Renal cortex interstitium (tissue), 11 donors: Measurements from ENCODE around the gene SUPT20HL1. TPM values are rescaled to one million over a fixed set of nuclear protein-coding genes. Genes with fewer than 3 reads are reported as not detected.

ENCODE experiments used
- DNase-seq, 11 donors: peaks; one replicate each; pipeline ENCODE4 v3.0.0-alpha.2; 2013; ENCODE audit warnings: low read depth in 9 of 11, low spot score in 4 of 11; ENCODE audit errors: extremely low read depth in 1 of 11
- polyA plus RNA-seq, 3 donors: library from polyadenylated mRNA; unstranded; fragments of 120-200 nt; gene quantifications; one replicate each; pipeline ENCODE4 v1.2.1, GENCODE V29; 2013; ENCODE audit not compliant: insufficient read length in 3 of 3

Gene SUPT20HL1
- polyA plus RNA-seq, 3 donors: not detected

DNA sequence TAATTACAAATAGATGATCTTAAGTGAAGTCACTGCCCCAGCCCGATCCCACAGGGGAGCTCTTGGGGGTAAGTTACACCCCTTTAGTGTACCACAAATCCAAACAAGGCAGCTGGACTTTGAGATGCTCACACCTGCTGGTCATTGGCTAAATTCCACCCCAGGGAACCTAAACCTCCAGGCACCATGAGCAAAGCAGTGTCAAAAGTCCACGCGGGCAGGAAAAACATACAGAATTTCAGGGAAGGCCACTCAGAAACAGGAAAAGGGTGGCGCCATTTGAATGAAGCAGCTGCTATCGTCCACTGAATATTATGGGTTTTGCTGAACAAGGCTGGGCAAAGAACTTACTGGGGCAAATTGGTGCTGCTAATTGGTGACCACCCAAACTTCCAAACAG, 30.9 kb downstream of the SUPT20HL1 start:
- no peak for DNase-seq

- DNase-seq: no peak
Measured at GRCh38 chrX:24391843-24392242, 31.4 kb downstream of the SUPT20HL1 start.

DNA sequence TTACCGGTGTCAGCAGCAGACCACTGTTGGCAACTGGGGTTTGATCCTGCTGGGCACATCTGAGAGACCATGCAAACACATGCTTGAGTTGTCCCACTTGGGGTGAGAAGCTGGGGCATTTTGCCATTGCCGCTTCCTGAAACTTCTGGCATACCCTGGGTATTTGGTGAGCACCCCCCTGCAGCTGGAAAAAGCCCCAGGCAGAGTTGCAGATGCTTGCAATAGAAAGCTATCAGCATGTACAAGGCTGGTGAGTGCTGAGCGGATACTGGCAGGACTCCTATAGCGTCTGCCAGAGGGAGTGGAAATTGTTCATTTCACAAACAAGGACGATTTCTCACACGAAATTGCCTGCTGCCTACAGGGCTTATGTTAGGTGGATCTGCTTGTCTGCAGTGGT, 32.3 kb downstream of the SUPT20HL1 start:
- DNase-seq: no peak

DNA sequence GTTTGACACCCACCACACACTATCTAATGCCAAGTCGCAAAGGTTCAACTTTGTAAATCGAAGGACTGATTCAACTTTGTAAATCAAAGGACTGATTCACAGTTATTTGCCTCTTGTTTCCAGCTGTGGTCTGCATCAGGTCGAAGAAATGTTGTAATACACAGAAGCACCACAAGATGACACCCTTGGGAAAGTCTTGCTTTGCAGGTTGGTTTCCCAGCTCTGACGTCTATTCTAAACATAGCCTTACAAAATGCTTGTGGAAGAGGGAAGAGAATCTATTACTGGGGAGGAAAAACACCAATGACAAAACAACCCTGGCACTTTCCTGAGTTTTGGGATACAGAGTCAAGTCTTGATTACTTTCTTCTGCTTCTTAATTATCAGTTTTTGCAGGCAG, 35.3 kb downstream of the SUPT20HL1 start:
- peak in 10 of 11 donors; percentile 33 to 64 (median 49) for DNase-seq

DNA sequence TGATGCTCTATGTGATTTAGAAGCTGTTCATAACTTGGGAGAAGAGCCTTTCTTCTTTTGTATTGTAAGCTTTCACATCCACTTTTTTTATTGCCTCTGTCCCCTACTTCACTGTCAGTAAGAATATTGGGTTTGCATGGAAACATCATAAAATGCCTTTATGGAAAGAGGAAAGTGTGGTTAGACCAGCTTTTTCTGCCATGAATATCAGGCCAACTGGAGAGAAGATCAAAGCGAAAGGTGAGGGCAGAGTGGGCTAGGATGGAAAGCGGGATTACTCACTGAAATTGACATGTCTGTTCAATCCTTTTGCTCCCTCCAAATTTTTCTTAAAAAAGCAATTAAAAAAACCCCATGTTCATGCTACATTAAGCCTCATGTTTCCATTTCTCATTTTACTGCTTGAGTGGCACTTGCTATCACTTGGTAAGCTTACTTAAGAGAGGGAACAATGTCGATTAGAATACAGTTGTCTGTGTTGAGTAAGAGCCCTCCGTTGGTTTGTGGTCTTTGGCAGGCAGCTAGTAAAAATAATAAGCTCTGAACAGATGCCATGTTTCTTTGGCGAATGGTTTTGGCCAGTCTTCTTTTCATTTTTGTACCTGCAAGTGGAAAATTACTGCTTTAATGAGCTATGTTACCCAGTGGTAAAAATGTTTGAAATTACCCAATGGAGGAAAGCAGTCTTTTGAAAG, 35.9 kb downstream of the SUPT20HL1 start:
- DNase-seq: no peak

DNA sequence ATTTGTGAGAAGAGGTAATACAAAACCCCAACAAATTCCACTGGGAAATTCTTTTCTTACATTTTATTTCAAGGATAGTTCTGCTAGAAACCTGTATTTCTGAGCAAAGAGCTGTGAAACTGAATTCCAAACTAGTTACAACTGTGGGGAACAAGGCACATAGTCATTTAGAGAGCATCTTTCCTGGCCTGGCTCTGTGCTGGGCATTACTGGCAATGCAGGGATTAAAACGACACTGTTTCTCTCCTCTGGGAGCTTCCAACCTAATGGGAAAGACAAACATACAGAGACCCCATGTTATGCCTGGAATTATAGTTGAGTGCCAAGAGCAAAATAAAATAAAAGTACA, 36.5 kb downstream of the SUPT20HL1 start:
- DNase-seq: no peak

GRCh38 chrX:24398766-24399165, 38.3 kb downstream of the SUPT20HL1 start:
- DNase-seq: no peak

DNA sequence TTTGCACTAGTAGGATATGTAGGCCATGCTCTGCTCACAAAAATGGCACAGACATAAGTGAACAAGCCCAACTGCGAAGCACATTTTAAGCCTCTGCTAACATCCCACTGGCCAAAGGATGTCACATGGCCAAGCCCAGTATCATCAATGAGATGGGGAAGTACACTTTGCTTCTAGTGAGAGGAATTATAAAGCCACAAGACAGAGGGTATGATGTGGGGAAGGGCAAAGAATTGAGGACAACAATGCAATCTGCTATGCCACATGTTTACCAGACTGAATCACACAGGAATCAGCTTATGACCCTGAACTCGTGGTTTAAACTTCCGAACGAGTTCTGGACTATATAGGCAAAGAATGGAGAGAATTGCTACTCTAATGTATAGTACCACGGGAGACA, 39.1 kb downstream of the SUPT20HL1 start:
- DNase-seq: no peak

DNA sequence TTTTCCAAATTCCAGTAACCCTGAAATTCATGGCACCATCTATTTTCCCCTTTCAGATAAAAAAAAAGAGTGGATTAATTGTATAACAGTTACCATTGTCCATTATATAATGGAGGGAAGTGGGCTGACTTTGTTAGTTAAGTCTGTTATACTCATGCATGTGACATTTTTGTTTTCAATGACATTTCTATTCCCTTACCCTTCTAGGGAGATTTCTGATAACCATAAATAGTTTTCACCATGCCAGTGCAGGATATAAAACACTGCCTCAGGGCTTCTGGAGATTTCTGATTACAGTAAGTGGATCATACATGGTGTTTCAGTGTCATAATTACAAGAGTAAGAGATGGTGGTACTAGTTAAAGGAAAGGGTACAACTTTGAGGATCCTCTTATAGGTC, 45.5 kb downstream of the SUPT20HL1 start:
- no peak for DNase-seq

Other genes with a start within 250 kb of the SUPT20HL1 start
- 10 to 100 TPM; 29.5 to 45.8 (median 30.8) TPM for gene ZFX, start 210.9 kb upstream of the SUPT20HL1 start, polyA plus RNA-seq
- gene SUPT20HL2, start 46.6 kb upstream of the SUPT20HL1 start, polyA plus RNA-seq: under 1 TPM; 0.04 to 0.11 (median 0.06) TPM
- 10 to 100 TPM in 2 of 3 donors, 1 to 10 TPM in 1; 9.7 to 12.7 (median 10.9) TPM for gene PDK3, start 104.6 kb downstream of the SUPT20HL1 start, polyA plus RNA-seq